Heart left ventricle (tissue), 16 donors: ENCODE measurements around the gene ERGIC1. TPM values are rescaled to one million over a fixed set of nuclear protein-coding genes. Genes with fewer than 3 reads are reported as not detected.
A peak's percentile ranks its signal among the peaks of the same experiment; 100 is the strongest.

Experiments
- ATAC-seq, 4 donors: fragments of 200-7000 bp; cut with Tn5 transposase; one replicate each; pipeline ENCODE4 v1.9.1; 2020 to 2022; ENCODE audit warnings: moderate library complexity in 4 of 4, mild to moderate bottlenecking in 3 of 4, moderate number of reproducible peaks in 1 of 4
- DNase-seq, 5 donors: peaks; one replicate each; pipeline ENCODE4 v3.0.0-alpha.2; 2020
- H3K27ac ChIP-seq, 12 donors: fragments of 200-600 bp; sonication (generic) in 4 of 12; one replicate each; pipeline versions ENCODE4 v1.5.0 to v1.8.0; 2016 to 2022; ENCODE audit warnings: mild to moderate bottlenecking in 2 of 12
- H3K27me3 ChIP-seq, 9 donors: fragments of 200-600 bp; sonication (generic) in 2 of 9; one replicate each; pipeline versions ENCODE4 v1.5.1 to v1.8.0; 2016 to 2022; ENCODE audit warnings: mild to moderate bottlenecking in 3 of 9
- H3K36me3 ChIP-seq, 9 donors: fragments of 200-600 bp; sonication (generic) in 2 of 9; one replicate each; pipeline versions ENCODE4 v1.5.0 to v1.8.0; 2018 to 2022; ENCODE audit warnings: mild to moderate bottlenecking in 2 of 9
- H3K4me1 ChIP-seq, 12 donors: fragments of 200-600 bp; sonication (generic) in 4 of 12; one replicate each; pipeline versions ENCODE4 v1.5.0 to v1.8.0; 2016 to 2022; ENCODE audit warnings: mild to moderate bottlenecking in 3 of 12
- H3K4me3 ChIP-seq, 12 donors: fragments of 200-600 bp; sonication (generic) in 4 of 12; one replicate each; pipeline versions ENCODE4 v1.5.0 to v1.8.0; 2017 to 2022; ENCODE audit warnings: mild to moderate bottlenecking in 9 of 12, moderate library complexity in 4 of 12
- H3K9me3 ChIP-seq, 12 donors: fragments of 200-600 bp; sonication (generic) in 4 of 12; one replicate each; pipeline versions ENCODE4 v1.5.0 to v1.8.0; 2016 to 2022; ENCODE audit warnings: mild to moderate bottlenecking in 1 of 12
- POLR2A ChIP-seq, 2 donors: fragments of 450-650 bp; IDR thresholded peaks; one replicate each; pipeline ENCODE4 v1.6.1; 2017; ENCODE audit warnings: antibody characterized with exemption in 2 of 2, mild to moderate bottlenecking in 2 of 2, moderate library complexity in 2 of 2
- WGBS, 4 donors: extraction: QIAGEN DNeasy Blood & Tissue Kit in 2 of 4; methylation state at CpG; one replicate each; pipeline versions ENCODE4 v1.1.5 to v1.1.7; 2013 to 2018; 5-methylcytosine and 5-hydroxymethylcytosine counted together
- intact Hi-C, 10 donors: fragments of 100-400 bp; cut with DNase I; formaldehyde crosslinking; loops; one replicate each; pipeline versions ENCODE4 v1.11.1 to v1.14.2; 2022
- polyA plus RNA-seq, 2 donors: library from polyadenylated mRNA; stranded (reverse); fragments of 200-250 nt; gene quantifications; one replicate each; pipeline ENCODE4 v1.2.3, GENCODE V29; 2013
- total RNA-seq, 9 donors: library from RNA; depleted of rRNA in 2 of 9; stranded (reverse); fragments of >200 nt in 2 of 9; fragmentation: NEBNext Ultra II Directional in 3 of 9; extraction: Animal tissue kit (Norgen Biotek cat#: 25700) in 3 of 9; gene quantifications; one replicate each; pipeline versions ENCODE4 v1.1.0 to v1.2.4, GENCODE V29; 2016 to 2023
- TF ChIP-seq, protein P1 (sequence below), 12 donors: fragments of 200-600 bp; sonication (generic) in 4 of 12; IDR thresholded peaks; one replicate each; pipeline versions ENCODE4 v1.5.0 to v1.8.0; 2018 to 2022; ENCODE audit warnings: antibody characterized with exemption in 12 of 12, mild to moderate bottlenecking in 5 of 12
- donor health status: ischemic (EF 13 %, LVEDD 7.1; RV severe dilation, severe dysfunction).
- donor health status: healthy with polysubstance abuse.
- donor health status: DM: no; HTN: yes; CAD: no.
- donor health status: DM: no; HTN: no; CAD: no.
- donor health status: ischemic (EF 25% LVEDD 6.9; RV normal size, moderate dysfunction).
- donor health status: ischemic (EF 25% LVEDD 5.7; RV mildly dilated, moderate dysfunction).
- donor health status: healthy.
- donor health status: DM: yes; HTN: yes; CAD: no.
- donor health status: ischemic (EF 35%, LVEDD 5.7; RV mildly dilated, moderate dysfunction).
- donor health status: nonischemic (EF 11% LVEDD 7.7; RV severe dilation, severe dysfunction).
- donor health status: DM: yes; HTN: yes; CAD: no.
- donor health status: PGD.
- donor health status: ischemic (EF 29% LVEDD 5.4; RV normal size, mild dysfunction).
- donor health status: nonischemic (EF 23%, LVEDD 6.1; RV moderate dilation, normal function).

The ERGIC1 gene
- total and polyA plus RNA-seq, 11 donors = 66.6 to 115 (median 84.9) TPM

DNA sequence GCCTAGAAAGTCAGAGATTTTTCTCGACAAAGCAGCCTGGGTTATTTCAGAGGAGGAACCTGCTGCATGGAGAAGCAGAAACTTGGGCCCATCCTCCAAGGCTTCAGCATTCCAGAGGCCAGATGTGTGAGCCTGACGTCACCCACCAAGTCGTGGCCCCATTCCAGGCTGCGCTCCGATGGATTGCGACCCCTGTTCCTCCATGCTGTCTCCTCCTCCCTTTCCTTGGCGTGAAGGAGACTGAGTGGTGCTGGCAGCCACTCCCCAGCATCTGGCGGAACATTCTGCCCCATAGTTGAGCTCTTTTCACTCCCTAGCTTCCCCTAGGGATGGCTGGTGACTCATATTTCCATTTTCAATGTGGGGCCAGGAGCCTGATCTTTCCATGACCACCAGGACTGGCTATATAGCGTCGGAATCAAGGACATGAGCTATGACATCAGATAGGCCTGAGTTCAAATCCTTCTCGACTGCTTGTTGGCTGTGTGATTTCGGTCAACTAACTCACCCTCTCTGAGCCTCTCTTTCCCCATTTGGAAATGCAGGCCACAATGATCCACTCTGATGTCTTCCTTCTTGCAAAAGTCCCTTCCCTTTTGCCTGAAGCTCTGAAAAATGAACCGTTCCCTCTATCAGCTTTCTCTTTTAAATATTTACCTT is 38.6 kb upstream of the ERGIC1 start:
- peak; percentile 93 to 95 (median 95) for DNase-seq
- intact Hi-C loops = loop anchor here in 1 of 10 donors (2.0 kb wide), 1 partner anchor 23 kb away; no protein-coding TSS in a partner anchor

DNA sequence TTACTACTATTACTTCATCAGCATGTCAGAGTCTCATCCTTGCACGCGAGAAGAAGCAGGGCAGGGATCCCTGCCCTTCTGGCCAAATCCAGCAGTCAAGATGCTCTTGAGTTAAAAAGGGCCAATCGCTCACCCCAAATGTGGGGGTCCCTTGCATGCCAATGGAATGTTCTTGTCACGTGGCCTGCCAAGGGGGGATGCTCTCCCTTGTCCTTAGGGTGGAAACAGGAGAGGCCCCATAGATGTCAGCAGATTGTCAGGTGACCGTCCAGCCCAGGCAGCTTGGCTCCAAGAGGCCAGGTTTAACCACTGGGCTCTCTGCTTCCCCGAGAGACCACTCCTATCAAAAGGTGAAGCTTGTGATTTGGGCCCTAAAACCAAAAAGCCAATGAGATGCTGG is 37.7 kb upstream of the ERGIC1 start:
- Histone ChIP-seq H3K4me3 (no peak overlapping the region), H3K4me1 (peaks cover 0 to 84% (median 21%) of the 10 kb centered on the region in 12 donors), H3K27me3 (no peaks in the 10 kb centered on the region), H3K27ac (peak overlapping the region in 9 of 12 donors; percentile 25 to 86 (median 73)), H3K36me3 (no peaks in the 10 kb centered on the region), H3K9me3 (no peaks in the 10 kb centered on the region)
- ATAC-seq (no peak), DNase-seq (no peak)
- no peak for TF ChIP-seq POLR2A (IDR thresholded peaks at IDR 0.05)
- TF ChIP-seq, protein P1, sequence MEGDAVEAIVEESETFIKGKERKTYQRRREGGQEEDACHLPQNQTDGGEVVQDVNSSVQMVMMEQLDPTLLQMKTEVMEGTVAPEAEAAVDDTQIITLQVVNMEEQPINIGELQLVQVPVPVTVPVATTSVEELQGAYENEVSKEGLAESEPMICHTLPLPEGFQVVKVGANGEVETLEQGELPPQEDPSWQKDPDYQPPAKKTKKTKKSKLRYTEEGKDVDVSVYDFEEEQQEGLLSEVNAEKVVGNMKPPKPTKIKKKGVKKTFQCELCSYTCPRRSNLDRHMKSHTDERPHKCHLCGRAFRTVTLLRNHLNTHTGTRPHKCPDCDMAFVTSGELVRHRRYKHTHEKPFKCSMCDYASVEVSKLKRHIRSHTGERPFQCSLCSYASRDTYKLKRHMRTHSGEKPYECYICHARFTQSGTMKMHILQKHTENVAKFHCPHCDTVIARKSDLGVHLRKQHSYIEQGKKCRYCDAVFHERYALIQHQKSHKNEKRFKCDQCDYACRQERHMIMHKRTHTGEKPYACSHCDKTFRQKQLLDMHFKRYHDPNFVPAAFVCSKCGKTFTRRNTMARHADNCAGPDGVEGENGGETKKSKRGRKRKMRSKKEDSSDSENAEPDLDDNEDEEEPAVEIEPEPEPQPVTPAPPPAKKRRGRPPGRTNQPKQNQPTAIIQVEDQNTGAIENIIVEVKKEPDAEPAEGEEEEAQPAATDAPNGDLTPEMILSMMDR (IDR thresholded peaks at IDR 0.05) = no peak
- WGBS, 4 donors = 91 to 95% (median 91%) methylated on average over 5 to 6 of the region's 6 CpGs
- intact Hi-C loops = no loop called here

More for the DNA sequence above, 38.6 kb upstream of the ERGIC1 start:
- no peaks in the 10 kb centered on the region for H3K9me3 ChIP-seq
- 34 to 52% (median 36%) methylated on average over 13 of the region's 13 CpGs for WGBS, 4 donors
- no peaks in the 10 kb centered on the region for H3K36me3 ChIP-seq
- peak; percentile 91 to 96 (median 92) for ATAC-seq
- H3K27me3 ChIP-seq = no peaks in the 10 kb centered on the region
- H3K4me1 ChIP-seq = peaks cover 0 to 84% (median 21%) of the 10 kb centered on the region in 12 donors
- no peak overlapping the region for H3K4me3 ChIP-seq
- TF ChIP-seq, protein P1 (IDR thresholded peaks at IDR 0.05) = peak in 2 of 12 donors; percentile 18 to 22
- TF ChIP-seq POLR2A (IDR thresholded peaks at IDR 0.05) = peak in 1 of 2 donors; percentile 35
- peak overlapping the region; percentile 45 to 88 (median 72) for H3K27ac ChIP-seq

DNA sequence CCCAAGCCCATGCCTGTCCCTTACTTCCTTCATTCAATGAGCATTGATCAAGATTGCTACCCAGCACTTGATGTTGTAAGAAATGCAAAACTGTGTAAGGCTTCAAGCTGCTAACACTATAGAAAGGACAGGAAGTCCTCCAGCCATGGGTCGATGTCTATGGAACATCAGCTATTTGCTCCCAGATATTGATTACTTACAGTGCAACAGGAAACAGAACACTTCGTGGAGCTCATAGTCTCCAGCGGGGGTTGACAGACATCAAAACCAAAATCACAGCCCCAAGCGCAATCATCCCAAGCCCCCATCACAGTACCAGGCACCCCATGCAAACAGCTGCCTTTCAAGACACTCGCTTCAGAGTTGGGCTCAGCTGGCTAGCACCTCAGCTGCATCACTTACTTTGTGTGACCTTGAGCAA is 36.3 kb upstream of the ERGIC1 start:
- Histone ChIP-seq H3K36me3 (no peaks in the 10 kb centered on the region), H3K9me3 (no peaks in the 10 kb centered on the region), H3K27me3 (no peaks in the 10 kb centered on the region), H3K27ac (peak overlapping the region in 7 of 12 donors; percentile 14 to 86 (median 25)), H3K4me1 (peaks cover 0 to 92% (median 21%) of the 10 kb centered on the region in 12 donors), H3K4me3 (no peak overlapping the region)
- 59 to 81% (median 74%) methylated on average over 5 of the region's 5 CpGs for WGBS, 4 donors
- ATAC-seq (no peak), DNase-seq (no peak)
- TF ChIP-seq, protein P1 (IDR thresholded peaks at IDR 0.05) = no peak
- no peak for TF ChIP-seq POLR2A (IDR thresholded peaks at IDR 0.05)
- intact Hi-C loops = no loop called here

DNA sequence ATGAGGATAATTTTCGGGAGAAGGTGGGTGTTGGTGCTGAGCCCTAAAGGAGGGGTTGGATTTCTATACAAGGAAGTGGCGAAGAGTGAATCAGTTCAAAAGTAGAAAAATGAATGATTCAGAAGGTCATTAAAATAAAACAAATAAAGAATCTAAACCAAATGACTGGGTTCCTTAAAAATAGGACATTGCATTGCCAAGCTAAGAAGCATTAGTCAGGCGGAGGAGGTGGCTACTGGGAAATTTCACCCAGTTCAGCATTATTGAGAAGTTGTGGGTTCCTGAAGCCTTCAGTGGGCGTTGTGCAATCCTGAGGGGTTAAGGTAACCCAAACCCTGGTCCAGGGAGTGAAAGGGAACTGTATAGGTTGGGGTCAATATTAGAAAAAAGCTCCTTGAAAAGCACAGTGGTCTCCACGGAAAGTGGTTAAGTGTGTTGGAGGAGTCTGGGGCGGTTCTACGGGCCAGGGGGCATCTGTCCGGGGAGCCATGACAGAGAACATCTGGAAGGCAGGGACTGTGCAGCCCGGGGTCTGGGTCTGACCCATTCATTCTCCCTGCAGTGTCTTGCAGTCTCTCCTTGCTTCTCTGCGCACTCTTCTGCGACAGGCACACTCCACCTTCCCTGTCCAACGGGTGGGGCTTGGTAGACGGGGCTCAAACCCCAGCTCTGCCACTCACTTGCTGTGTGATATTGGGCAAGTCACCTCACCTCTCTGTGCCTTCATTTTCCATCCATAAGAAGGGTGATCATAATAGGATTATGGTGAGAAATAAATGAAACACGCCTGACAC is 35.4 kb upstream of the ERGIC1 start:
- peak in 2 of 5 donors; percentile 49 to 65 for DNase-seq

More for the DNA sequence above, 35.4 kb upstream of the ERGIC1 start:
- H3K36me3 ChIP-seq = no peaks in the 10 kb centered on the region
- no peak overlapping the region for H3K4me3 ChIP-seq
- no peak for TF ChIP-seq POLR2A (IDR thresholded peaks at IDR 0.05)
- TF ChIP-seq, protein P1 (IDR thresholded peaks at IDR 0.05) = no peak
- no peaks in the 10 kb centered on the region for H3K27me3 ChIP-seq
- peak in 2 of 4 donors; percentile 24 to 27 for ATAC-seq
- intact Hi-C loops = no loop called here
- H3K9me3 ChIP-seq = no peaks in the 10 kb centered on the region
- H3K27ac ChIP-seq = peak overlapping the region in 7 of 12 donors; percentile 15 to 86 (median 39)
- peaks cover 0 to 87% (median 21%) of the 10 kb centered on the region in 12 donors for H3K4me1 ChIP-seq
- WGBS, 4 donors = 82 to 89% (median 87%) methylated on average over 14 of the region's 14 CpGs
